NCI-H146 treated with DMSO at 0.1 percent for 48 hours (cell line): ENCODE results near the gene SRSF3.
"Not testable (repeated sequence)": the region's sequence is repeated elsewhere in the genome, so short reads cannot be mapped to it uniquely, and the experiment has no call there.

Experiments
- DNase-seq: peaks from one replicate; lab custom pipeline; 2025; ENCODE audit not compliant: unreplicated experiment; lab: John Stamatoyannopoulos, UW

Gene SRSF3

GRCh38 chr6:36594029-36594815 lies at the start of gene SRSF3:
Gene SRSF3 (plus strand): TSS chr6:36594362. CDS start chr6:36596763, 2,401 bp downstream.
- peak; percentile 96 for DNase-seq

- no peak for DNase-seq
Observed at GRCh38 chr6:36545767-36546307, 48.3 kb upstream of the SRSF3 start.

DNA sequence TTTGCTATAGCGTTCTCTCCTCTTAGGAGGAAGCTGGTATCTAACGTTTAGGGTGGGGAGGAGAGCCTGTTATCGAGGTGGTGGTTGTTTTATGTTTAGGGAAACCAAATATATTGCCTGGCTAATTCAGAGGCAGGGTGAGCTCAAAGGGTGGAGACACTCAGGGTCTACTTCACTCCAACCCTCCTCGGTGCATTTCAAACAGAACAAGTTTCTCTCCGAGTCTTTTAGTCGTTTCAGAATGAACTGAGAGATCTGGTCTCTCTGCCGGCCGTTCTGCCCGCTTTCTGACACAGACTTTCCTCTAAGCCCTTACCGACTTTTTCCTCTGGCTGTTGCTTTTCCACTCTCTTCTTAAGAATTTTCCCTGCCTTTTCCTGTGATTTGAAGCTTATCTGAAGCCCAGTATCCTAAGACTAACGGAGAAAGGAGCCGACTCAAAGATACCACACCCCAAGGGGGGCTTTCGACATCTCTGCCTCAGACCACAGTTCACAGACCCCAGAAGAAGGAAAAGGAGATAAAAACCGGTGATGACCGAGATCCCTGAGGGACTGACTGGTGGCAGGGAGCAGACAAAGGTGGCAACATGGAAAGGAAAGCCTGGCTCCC lies 47.7 kb upstream of the SRSF3 start:
- DNase-seq: no peak

DNA sequence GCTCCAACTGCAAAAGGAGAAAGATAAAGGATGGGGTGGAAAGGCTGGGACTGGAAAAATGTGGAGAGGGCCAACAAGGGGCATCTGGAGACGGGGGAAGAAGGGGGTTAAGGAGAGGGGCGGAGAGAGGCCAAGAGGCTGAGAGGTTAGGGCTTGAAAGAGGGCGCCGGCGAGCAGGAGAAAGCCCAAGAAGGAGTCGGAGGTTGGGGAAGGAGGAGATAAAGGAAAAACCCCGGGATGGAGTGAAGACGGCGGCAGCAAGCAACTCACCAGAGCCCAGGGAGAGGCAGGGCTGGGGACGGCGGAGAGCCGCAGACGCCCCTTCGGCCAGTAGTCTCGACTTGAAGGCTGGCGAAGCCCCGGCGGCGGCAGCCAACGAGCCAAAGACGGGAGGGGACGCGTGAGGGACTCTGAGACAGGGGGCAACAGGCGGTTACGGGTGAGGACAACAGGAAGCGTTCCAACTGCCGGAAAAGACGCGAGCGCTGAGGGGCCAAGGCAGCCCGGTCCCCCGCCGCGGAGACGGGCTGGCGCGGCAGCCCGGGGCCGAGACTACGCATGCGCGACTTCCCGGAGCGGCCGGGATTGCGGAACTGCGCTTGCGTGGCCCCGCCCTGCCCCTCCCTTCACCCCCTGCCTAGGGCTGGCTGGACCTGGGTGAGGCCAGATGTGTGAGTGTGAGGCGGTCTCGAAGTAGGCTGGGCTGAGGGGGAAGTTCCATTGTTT lies 47.1 kb upstream of the SRSF3 start, which contains the start of gene STK38:
Gene STK38 (minus strand): TSS at position 560 of the 726 bp plus-strand sequence. CDS start 7,277 bp downstream, outside the sequence.
- peak; percentile 91 for DNase-seq

DNA sequence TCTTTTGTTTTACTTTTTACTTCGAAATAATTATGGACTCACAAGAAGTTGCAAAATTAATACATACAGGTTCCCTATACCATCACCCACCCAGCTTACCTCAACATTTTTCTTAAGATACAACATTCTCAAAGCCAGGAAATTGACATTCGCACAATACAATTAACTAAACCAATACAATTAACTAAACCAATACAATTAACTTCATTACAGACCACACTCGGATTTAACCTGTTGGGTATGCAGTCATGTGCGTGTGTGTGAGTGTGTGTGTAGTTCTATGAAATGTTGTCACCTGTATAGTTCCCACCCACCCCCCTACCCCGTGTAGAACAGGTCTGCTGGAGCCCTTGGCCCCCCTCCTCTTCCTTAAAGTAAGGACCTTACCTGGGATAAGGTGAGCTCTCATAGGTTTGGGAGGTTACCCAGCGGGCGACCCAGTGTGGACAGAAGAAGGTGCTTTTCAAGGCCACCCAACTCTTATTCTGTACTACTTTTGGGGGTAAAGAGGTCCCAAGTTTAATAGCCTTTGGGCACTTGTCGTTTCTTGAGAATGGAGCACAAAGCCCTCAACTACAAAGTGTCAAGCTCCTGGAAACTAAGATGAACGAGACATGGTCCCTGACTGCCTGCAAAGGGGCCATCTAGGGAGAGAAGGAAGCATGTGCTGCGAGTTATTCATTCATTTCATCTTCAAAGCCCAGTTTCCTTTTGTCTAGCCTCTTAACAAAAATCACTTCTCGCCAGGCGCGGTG lies 46.3 kb upstream of the SRSF3 start:
- DNase-seq: no peak

DNA sequence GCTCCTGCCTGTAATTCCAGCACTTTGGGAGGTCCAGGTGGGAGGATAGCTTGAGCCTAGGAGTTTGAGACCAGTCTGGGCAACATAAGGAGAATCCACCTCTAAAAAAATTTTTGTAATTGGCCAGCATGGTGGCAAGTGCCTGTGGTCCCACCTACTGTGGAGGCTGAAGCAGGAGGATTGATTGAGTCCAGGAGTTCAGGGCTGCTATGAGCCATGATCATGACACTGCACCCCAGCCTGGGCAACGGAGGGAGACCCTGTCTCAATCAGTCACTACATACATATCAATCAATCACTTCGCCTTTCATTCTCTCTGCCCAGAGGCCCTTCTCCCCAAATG lies 45.8 kb upstream of the SRSF3 start:
- DNase-seq: no peak

DNA sequence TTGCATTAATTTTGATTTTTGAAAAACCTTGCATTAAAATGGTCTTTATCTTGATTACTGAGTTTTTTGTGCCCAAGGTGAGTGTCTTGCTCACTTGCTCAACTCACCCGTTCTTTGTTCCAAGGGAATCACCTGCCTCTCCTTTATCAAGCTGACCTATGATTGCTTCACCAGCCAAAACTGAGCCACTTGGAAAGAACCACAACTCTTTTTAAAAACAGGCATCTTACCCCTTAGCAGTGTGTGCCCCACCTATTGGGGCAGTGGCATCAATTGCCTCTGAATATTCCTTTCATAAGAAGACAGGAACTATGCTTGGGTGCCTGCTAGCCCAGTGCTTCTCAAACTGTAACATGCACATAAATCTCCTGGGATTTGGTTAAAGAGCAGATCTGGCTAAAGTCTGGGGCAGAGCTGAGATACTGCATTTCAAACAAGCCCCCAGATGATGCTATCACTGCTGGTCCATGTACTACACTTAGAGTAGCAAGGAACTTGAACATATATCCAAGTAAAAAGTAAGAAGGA lies 43.6 kb upstream of the SRSF3 start:
- no peak for DNase-seq

GRCh38 chr6:36555750-36556252 lies 38.4 kb upstream of the SRSF3 start:
- DNase-seq: no peak

- DNase-seq: no peak
Observed at GRCh38 chr6:36556281-36556680, 37.9 kb upstream of the SRSF3 start.

GRCh38 chr6:36559011-36559793 lies 35.0 kb upstream of the SRSF3 start:
- no peak for DNase-seq

- no peak for DNase-seq
Observed at GRCh38 chr6:36560822-36561221, 33.3 kb upstream of the SRSF3 start.

- DNase-seq: no peak
Observed at GRCh38 chr6:36563237-36563927, 30.8 kb upstream of the SRSF3 start.

DNA sequence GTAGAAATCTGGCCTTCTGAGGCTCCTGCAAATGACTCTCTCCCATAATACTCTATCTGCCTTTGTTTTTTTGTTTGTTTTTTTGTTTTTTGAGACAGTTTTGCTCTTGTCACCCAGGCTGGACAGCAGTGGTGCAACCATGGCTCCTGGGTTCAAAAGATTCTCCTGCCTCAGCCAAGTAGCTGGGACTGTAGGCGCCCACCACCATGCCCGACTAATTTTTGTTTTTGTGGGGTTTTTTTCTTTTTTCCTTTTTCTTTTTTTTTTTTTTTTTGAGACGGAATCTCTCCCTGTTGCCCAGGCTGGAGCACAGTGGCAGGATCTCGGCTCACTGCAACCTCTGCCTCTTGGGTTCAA lies 30.3 kb upstream of the SRSF3 start:
- DNase-seq: no peak

DNA sequence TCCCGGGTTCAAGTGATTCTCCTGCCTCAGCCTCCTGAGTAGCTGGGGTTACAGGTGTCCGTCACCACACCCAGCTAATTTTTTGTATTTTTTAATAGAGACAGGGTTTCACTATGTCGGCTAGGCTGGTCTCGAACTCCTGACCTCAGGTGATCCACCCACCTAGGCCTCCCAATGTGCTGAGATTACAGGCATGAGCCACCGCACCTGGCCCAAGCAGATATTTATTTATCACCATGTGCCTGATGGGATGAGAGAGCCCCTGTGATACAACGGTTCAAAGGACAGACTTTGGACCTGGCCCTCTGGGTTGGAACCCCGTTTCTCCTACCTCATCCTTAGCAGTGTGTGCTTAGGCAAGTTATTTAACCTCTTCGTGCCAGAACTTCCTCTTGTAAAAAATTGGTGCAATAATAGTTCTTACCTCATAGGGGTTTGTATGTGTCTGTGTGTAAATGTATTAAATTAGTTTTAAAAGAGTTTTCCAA lies 27.7 kb upstream of the SRSF3 start:
- DNase-seq: no peak

GRCh38 chr6:36570264-36570663 lies 23.9 kb upstream of the SRSF3 start:
- no peak for DNase-seq

DNA sequence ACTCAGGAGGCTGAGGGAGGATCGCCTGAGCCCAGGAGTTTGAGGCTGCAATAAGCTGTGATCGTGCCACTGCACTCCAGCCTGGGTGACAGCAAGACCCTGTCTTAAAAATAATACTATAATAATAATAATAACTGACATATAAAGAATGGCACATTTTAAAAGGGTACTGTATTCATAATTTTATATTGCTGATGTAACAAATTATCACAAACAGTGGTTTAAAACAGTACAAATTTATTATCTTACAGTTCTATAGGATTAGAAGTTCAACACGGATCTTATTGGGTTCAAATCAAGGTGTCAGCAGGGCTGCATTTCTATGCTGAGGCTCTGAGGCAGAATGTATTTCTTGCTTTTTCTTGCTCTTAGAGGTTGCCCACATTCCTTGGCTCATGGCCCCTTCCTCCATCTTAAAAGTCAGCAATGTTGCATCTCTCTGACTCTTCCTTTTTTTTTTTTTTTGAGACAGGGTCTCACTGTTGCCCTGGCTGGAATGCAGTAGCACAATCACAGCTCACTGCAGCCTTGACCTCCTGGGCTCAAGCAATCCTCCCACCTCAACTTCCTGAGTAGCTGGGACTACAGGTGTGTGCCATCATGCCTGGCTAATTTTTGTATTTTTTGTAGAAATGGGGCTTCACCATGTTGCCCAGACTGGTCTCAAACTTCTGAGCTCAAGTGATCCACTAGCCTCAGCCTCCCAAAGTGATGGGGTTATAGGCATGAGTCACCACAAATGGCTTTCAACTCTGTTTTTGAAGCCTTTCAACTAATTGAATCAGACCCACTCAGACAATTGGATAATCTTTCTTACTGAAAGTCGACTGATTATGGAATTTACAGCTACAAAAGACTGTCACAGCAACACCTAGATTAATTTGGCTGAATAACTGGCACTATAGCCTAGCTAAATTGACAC lies 22.8 kb upstream of the SRSF3 start:
- no peak for DNase-seq

- not testable (repeated sequence) for DNase-seq
Observed at GRCh38 chr6:36572353-36573311, 21.5 kb upstream of the SRSF3 start.
